Measurements from ENCODE around the gene TRAF3IP1.

- TF ChIP-seq CTCF (IDR thresholded peaks at IDR 0.05) (no peak), POLR2A (IDR thresholded peaks at IDR 0.05) (no peak)
Measured at GRCh38 chr2:238435752-238436096, 115.4 kb downstream of the TRAF3IP1 start.
